Stimulated activated effector memory CD8-positive, alpha-beta T cell treated with anti-CD3 and anti-CD28 coated beads, Interleukin-12 subunit alpha, Interleukin-12 subunit beta, amount 100 ng/mL, for 72 hours (primary cell): Measurements from ENCODE around the gene SECISBP2L.
"Not testable (repeated sequence)": the region's sequence is repeated elsewhere in the genome, so short reads cannot be mapped to it uniquely, and the experiment has no call there.

Experiments used
- ATAC-seq: fragments of 150-1000 bp; cut with Tn5 transposase; 2 replicates; pipeline ENCODE4 v1.10.0; 2021
- DNase-seq, 2 donors: peaks; one replicate each; pipeline ENCODE4 v3.0.0; 2021 to 2022; ENCODE audit warnings: low spot score in 2 of 2
- H3K27ac Mint-ChIP-seq: one replicate; pipeline ENCODE4 v1.8.0; 2022; ENCODE audit warnings: mild to moderate bottlenecking, mixed read lengths
- H3K36me3 Mint-ChIP-seq: one replicate; pipeline ENCODE4 v1.8.0; 2022; ENCODE audit warnings: mild to moderate bottlenecking, mixed read lengths
- H3K4me1 Mint-ChIP-seq: one replicate; pipeline ENCODE4 v1.8.0; 2022; ENCODE audit warnings: mixed read lengths
- H3K4me3 Mint-ChIP-seq: one replicate; pipeline ENCODE4 v1.8.0; 2022; ENCODE audit warnings: mild to moderate bottlenecking, mixed read lengths
- H3K9me3 Mint-ChIP-seq: one replicate; pipeline ENCODE4 v1.8.0; 2022; ENCODE audit warnings: mixed read lengths

SECISBP2L gene

DNA sequence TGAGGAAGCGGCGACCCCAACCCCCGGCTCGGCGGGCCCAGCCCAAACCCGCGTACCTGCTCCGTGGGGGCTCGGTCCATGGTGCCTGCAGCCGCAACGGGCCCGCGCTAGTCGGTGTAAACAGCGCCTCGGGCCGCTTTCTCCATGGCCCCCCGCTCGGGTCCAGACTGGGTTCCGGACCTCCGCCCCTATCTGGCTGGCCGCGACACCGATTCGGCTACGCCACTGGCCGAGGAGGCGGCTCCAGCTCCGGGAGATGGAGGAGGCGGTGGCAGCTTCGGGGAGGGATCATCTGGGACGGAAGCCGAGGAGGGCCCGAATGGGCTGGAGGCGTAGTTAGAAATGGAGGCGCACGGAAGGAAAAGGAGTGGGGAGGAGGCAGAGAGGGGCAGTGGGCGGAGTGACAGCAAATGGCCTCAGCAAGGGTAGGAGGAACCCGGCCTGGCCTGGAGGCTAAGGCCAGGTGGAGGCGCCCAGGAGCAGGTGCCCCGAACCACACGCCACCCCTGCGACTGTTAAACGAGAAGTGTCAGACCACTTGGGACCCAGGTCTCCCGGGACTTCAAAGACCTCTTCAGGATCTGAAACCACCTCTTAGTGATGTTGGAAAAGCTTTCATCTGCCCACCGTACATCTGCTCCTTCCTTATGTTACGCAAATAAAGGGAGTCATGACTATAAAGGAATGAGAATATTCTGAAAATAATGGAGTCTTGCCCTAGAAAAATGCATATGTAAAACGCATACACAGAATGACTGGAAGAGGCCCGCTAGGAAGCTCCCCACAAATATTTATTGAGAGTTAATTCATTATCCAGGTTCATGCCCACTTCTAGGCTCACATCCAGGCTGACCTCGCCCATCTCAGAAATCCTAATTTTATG, at the start of gene SECISBP2L:
SECISBP2L (minus strand) TSS at position 227 of the 883 bp plus-strand sequence; CDS start at position 80, 147 bp downstream.
- Mint-ChIP-seq H3K4me1 (peaks cover 23% of the 10 kb centered on the region), H3K36me3 (peaks cover 13% of the 10 kb centered on the region), H3K4me3 (peak within 1 kb of the TSS; percentile 94), H3K9me3 (no peaks in the 10 kb centered on the region), H3K27ac (peak within 1 kb of the TSS; percentile 95)
- peak; percentile 96 for ATAC-seq
- peak; percentile 71 to 93 for DNase-seq

DNA sequence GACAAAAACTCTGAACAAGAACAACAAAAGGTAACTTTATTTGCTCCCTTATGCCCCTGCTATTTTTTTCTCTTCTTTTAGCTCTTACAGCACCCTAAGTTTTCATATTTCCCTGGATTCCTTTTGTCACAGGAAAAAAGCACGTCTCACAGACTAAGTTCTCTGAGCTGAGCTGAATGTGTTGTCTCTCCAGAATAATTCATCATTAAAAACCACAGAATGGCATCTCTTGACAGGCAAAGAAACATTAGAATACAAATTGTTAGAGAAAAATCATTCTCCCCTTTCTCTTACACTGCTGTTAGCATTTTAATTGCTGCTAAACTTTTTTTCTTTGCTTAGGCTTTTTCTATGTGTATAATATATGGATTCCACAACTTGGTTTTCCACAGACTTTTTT, 48.7 kb upstream of the SECISBP2L start:
- no peak for ATAC-seq
- Mint-ChIP-seq H3K4me1 (no peaks in the 10 kb centered on the region), H3K4me3 (no peak overlapping the region), H3K9me3 (no peaks in the 10 kb centered on the region), H3K36me3 (no peaks in the 10 kb centered on the region), H3K27ac (no peak overlapping the region)
- DNase-seq: no peak

DNA sequence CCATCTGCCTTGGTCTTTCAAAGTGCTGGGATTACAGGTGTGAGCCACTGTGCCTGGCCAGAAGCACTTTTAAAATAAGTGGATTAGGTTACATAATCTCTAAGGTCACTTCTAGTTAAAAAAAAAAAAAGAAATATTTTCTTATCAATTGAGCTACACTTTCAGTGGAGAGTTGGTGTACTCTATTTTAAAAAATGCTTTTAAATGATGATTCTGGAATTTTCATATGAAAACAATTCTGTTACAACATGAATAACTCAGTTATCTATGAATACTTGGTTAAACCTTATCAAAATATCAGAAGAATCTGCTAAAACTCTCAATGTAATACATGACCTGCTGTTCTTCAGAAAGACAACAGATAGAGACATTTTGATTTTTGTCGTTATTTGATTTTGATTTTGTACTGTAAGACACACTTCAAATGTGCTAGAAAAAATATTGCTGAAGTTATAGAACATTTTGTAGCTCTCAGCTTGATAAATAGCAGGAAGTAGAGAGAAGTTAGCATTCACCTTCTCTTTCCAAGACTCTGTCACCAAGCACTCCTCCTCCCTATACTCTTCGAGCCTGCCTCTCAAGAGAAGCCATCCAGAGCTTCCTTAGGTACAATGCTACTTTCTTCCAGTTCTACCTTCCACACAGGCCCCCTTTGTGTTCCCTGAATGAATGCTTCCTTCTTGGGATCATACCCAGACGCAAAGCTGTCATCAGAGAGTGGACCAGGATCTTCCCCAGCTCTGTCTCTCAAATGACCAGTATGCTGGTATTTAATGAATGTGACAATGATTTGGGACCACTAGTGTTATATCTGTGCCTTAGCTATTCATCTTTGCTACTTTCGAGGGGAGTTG, 47.2 kb upstream of the SECISBP2L start:
- ATAC-seq (no peak), DNase-seq (no peak)
- H3K4me3 Mint-ChIP-seq: no peak overlapping the region
- no peaks in the 10 kb centered on the region for H3K9me3 Mint-ChIP-seq
- H3K4me1 Mint-ChIP-seq: no peaks in the 10 kb centered on the region
- no peaks in the 10 kb centered on the region for H3K36me3 Mint-ChIP-seq
- H3K27ac Mint-ChIP-seq: no peak overlapping the region

- no peak overlapping the region for H3K27ac Mint-ChIP-seq
These were observed 42.8 kb upstream of the SECISBP2L start for GRCh38 chr15:49088996-49089395.

DNA sequence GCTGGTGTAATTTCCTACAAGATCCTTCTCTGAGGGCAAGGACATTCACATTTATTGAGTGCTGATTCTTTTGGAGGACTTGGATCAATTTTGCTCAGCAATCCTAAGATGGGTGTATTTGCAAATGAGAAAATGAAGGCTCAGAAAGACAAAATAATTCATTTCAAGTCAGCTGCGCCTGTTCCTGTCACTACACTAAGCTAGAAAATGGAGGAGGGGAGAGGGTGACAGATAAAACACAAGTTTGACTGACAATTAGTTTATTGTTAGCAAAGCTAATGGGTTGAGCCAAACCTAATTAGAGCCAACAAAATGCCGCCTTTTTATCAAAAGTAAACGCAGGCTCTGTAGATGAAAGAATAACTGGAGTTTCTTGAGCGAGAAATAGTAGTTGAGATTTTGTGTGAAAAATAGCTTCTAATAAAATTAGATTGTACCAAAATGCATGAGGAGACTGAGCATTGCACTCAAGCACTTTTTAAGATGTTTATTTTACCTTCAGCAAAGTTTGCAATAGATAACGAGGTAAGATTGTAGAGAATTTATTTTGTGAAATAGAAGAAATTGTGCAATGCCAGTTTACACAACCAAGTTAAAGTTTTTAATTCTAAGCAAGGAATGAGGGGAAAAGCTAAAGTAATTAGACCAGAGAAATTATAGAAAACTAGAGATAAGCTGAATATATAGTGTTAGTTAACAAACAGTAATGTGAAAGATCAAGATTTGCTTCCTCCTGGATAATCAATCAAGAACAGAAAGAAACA, 39.6 kb upstream of the SECISBP2L start:
- no peak overlapping the region for H3K27ac Mint-ChIP-seq
- H3K4me3 Mint-ChIP-seq: no peak overlapping the region
- H3K9me3 Mint-ChIP-seq: no peaks in the 10 kb centered on the region
- H3K36me3 Mint-ChIP-seq: no peaks in the 10 kb centered on the region
- no peak for ATAC-seq
- DNase-seq: no peak
- H3K4me1 Mint-ChIP-seq: no peaks in the 10 kb centered on the region

More at GRCh38 chr15:49088996-49089395, 42.8 kb upstream of the SECISBP2L start:
- H3K9me3 Mint-ChIP-seq: no peaks in the 10 kb centered on the region
- no peak overlapping the region for H3K4me3 Mint-ChIP-seq
- H3K4me1 Mint-ChIP-seq: no peaks in the 10 kb centered on the region
- no peak for DNase-seq
- H3K36me3 Mint-ChIP-seq: no peaks in the 10 kb centered on the region
- ATAC-seq: no peak

GRCh38 chr15:49084285-49084570, 38.0 kb upstream of the SECISBP2L start:
- ATAC-seq (no peak), DNase-seq (no peak)
- Mint-ChIP-seq H3K9me3 (no peaks in the 10 kb centered on the region), H3K4me1 (no peaks in the 10 kb centered on the region), H3K36me3 (no peaks in the 10 kb centered on the region), H3K4me3 (no peak overlapping the region), H3K27ac (no peak overlapping the region)

DNA sequence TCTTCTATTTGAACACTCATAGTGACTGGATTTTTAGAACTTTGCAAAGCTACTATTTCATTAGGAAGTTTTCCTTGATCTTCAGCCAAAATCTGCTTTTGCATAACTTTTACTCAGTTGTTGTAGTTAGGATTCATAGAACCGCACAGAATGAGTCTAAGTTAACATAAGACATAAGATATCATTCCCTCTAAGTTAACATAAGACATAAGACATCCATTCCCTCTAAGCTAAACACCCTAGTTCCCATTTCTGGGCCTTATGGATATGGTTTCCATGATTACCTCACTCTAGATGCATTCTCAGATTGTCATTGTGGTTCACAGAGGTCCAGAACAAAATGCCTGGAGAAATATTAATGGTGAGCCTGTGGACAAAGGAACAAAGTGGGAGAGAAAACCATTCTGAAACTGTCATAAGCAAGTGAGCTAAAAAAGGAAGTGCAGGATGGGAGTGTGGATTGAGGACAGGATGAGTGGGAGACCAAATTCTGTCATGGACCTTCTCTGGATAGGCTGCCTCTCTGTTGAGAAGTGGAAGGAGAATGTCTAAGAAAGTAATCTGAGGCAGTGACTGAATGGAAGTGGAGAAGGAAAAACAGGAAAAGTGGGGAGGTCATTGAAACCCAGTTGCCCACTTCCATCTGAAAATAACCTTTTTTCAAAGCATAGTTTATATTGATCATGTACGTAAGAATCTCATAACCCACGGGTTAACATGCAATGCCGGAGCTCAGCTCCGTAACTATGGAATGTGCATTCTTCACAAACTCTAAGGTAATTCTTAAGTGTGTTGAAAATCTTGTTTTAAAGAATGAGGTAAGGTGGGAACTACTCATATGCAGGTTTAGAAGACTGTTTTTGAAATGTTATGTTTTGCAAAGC, 37.4 kb upstream of the SECISBP2L start:
- Mint-ChIP-seq H3K27ac (no peak overlapping the region), H3K4me1 (no peaks in the 10 kb centered on the region), H3K9me3 (no peaks in the 10 kb centered on the region), H3K36me3 (no peaks in the 10 kb centered on the region), H3K4me3 (no peak overlapping the region)
- DNase-seq (no peak), ATAC-seq (no peak)

GRCh38 chr15:49082960-49083359, 36.7 kb upstream of the SECISBP2L start:
- no peak for DNase-seq
- H3K9me3 Mint-ChIP-seq: no peaks in the 10 kb centered on the region
- ATAC-seq: no peak
- H3K4me3 Mint-ChIP-seq: no peak overlapping the region
- no peak overlapping the region for H3K27ac Mint-ChIP-seq
- no peaks in the 10 kb centered on the region for H3K36me3 Mint-ChIP-seq
- H3K4me1 Mint-ChIP-seq: no peaks in the 10 kb centered on the region

GRCh38 chr15:49079340-49080039, 33.2 kb upstream of the SECISBP2L start:
- Mint-ChIP-seq H3K4me1 (no peaks in the 10 kb centered on the region), H3K36me3 (no peaks in the 10 kb centered on the region), H3K4me3 (no peak overlapping the region), H3K27ac (no peak overlapping the region), H3K9me3 (no peaks in the 10 kb centered on the region)
- ATAC-seq (no peak), DNase-seq (no peak)

DNA sequence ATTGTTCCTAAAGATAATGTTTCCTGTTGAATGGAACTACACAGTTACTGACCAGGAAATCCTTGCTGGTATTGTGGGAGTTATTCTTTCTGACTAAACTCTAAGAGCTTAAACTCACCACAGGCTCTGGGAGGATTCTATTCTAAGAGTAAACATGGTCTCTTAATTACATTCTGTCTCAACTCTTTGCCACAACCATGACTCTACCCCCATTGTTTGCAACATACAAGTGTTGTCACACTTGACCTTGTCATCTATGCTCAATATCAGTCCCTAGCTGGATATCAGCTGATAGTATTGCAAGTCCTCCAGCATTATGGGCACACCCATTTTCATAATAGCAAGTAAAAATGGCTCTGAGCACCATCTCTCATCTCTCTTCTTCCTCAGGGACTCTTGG, 29.6 kb upstream of the SECISBP2L start:
- Mint-ChIP-seq H3K4me3 (no peak overlapping the region), H3K4me1 (no peaks in the 10 kb centered on the region), H3K9me3 (no peaks in the 10 kb centered on the region), H3K27ac (no peak overlapping the region), H3K36me3 (no peaks in the 10 kb centered on the region)
- DNase-seq: no peak
- no peak for ATAC-seq

- H3K27ac Mint-ChIP-seq, H3K4me3 Mint-ChIP-seq, ATAC-seq, DNase-seq, H3K36me3 Mint-ChIP-seq, H3K4me1 Mint-ChIP-seq, H3K9me3 Mint-ChIP-seq: not testable (repeated sequence)
These were observed 28.5 kb upstream of the SECISBP2L start for GRCh38 chr15:49074589-49075287.

DNA sequence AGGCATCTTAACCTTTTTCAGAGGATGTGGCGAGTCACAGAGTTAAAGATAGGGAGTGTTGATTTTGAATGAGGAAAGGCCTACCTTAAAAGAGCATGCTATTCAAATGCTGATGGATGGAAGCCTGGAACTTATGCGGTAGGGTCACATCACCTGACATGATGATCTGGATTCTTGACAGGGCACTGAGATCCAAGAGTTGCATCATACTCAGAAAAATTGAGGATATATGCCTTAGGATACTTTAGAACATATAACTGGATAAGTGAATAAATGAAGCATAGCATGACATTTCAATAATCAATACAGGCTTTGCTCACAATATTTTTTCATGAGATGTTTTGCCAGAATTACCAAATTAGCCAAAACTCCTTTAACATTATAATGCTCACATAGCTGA, 20.1 kb upstream of the SECISBP2L start:
- H3K36me3 Mint-ChIP-seq: no peaks in the 10 kb centered on the region
- no peak for ATAC-seq
- no peak overlapping the region for H3K27ac Mint-ChIP-seq
- no peak for DNase-seq
- no peaks in the 10 kb centered on the region for H3K9me3 Mint-ChIP-seq
- H3K4me1 Mint-ChIP-seq: no peaks in the 10 kb centered on the region
- no peak overlapping the region for H3K4me3 Mint-ChIP-seq

- no peaks in the 10 kb centered on the region for H3K4me1 Mint-ChIP-seq
- no peaks in the 10 kb centered on the region for H3K36me3 Mint-ChIP-seq
- no peaks in the 10 kb centered on the region for H3K9me3 Mint-ChIP-seq
- no peak overlapping the region for H3K27ac Mint-ChIP-seq
- no peak for ATAC-seq
- H3K4me3 Mint-ChIP-seq: no peak overlapping the region
- DNase-seq: no peak
These were observed 18.6 kb upstream of the SECISBP2L start for GRCh38 chr15:49064884-49065283.

- no peak for ATAC-seq
- Mint-ChIP-seq H3K4me1 (no peaks in the 10 kb centered on the region), H3K4me3 (no peak overlapping the region), H3K9me3 (no peaks in the 10 kb centered on the region), H3K36me3 (no peaks in the 10 kb centered on the region), H3K27ac (no peak overlapping the region)
- DNase-seq: no peak
These were observed 18.0 kb upstream of the SECISBP2L start for GRCh38 chr15:49064281-49064653.
